Neutrophil (primary cell): ENCODE data around the gene PRLR.

Source experiments
- H3K27ac ChIP-seq: fragments of 200-600 bp; sonication (generic); 2 replicates; pipeline ENCODE4 v1.5.1; 2016; ENCODE audit warnings: mild to moderate bottlenecking, moderate library complexity
- H3K27me3 ChIP-seq: fragments of 200-600 bp; sonication (generic); 2 replicates; pipeline ENCODE4 v1.6.0; 2016; ENCODE audit warnings: mild to moderate bottlenecking
- H3K36me3 ChIP-seq: fragments of 200-600 bp; sonication (generic); 2 replicates; pipeline ENCODE4 v1.5.1; 2017
- H3K4me1 ChIP-seq, 2 experiments: fragments of 200-600 bp in 1 of 2; sonication (generic) in 1 of 2; 1 replicate in 1 of 2; 2 replicates in 1 of 2; pipeline versions ENCODE4 v1.5.1 to v1.6.1; 2013 to 2016; ENCODE audit warnings: low read depth in 1 of 2, low read length in 1 of 2, mild to moderate bottlenecking in 1 of 2, moderate library complexity in 1 of 2; ENCODE audit not compliant: control insufficient read depth in 1 of 2, insufficient read depth in 1 of 2
- H3K4me3 ChIP-seq, 2 experiments: fragments of 200-600 bp in 1 of 2; sonication (generic) in 1 of 2; 1 replicate in 1 of 2; 2 replicates in 1 of 2; pipeline ENCODE4 v1.5.1; 2013 to 2016; ENCODE audit warnings: low read depth in 1 of 2, low read length in 1 of 2, mild to moderate bottlenecking in 1 of 2, moderate library complexity in 1 of 2
- H3K9me3 ChIP-seq: fragments of 200-600 bp; sonication (generic); 2 replicates; pipeline ENCODE4 v1.5.1; 2016
- TF ChIP-seq, protein P1 (sequence below): fragments of 200-600 bp; sonication (generic); IDR thresholded peaks from 2 replicates; pipeline ENCODE4 v1.5.1; 2016; ENCODE audit warnings: antibody characterized with exemption

Gene PRLR

DNA sequence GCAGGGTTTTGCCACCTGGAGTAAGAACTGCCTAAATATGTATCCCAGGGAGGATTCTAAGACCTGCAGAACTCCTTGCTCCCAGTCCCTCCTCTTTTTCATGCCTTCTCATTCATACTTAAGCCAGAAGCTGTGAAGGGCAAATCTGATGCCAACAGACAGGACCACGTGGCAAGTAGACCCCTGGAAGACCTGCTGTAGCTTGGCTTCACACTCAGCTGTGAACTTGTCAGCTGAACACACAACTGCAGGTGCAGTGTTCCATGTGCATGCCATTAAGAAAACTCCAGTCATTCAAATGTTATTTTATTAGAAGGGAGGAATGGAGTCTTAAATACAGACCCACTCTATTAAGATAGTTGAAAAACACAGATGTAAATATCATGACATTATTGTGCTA is 103.3 kb downstream of the PRLR start:
- H3K4me1 ChIP-seq = no peaks in the 10 kb centered on the region
- TF ChIP-seq, protein P1, sequence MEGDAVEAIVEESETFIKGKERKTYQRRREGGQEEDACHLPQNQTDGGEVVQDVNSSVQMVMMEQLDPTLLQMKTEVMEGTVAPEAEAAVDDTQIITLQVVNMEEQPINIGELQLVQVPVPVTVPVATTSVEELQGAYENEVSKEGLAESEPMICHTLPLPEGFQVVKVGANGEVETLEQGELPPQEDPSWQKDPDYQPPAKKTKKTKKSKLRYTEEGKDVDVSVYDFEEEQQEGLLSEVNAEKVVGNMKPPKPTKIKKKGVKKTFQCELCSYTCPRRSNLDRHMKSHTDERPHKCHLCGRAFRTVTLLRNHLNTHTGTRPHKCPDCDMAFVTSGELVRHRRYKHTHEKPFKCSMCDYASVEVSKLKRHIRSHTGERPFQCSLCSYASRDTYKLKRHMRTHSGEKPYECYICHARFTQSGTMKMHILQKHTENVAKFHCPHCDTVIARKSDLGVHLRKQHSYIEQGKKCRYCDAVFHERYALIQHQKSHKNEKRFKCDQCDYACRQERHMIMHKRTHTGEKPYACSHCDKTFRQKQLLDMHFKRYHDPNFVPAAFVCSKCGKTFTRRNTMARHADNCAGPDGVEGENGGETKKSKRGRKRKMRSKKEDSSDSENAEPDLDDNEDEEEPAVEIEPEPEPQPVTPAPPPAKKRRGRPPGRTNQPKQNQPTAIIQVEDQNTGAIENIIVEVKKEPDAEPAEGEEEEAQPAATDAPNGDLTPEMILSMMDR = no peak
- H3K27ac ChIP-seq = no peak overlapping the region
- H3K9me3 ChIP-seq = no peaks in the 10 kb centered on the region
- H3K4me3 ChIP-seq = no peak overlapping the region
- no peaks in the 10 kb centered on the region for H3K27me3 ChIP-seq
- no peaks in the 10 kb centered on the region for H3K36me3 ChIP-seq

DNA sequence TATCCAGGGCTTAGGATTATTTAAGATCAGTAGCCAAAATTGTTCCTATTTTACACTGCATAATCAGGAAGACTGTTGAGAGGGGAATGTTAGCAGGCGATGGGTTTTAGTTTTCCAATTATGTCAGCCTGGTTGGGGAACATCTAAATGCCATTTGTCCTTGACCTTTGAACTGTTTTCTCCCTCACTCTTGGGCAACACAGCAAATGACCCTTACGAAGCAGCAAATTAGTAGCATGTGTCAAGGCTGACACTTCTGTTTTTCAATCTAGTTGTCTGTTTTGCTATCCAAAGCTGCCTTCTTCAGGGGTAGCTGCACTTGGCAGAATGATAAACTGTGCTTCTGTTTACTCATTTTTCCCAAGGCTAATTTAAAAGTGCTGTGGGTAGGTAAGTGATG is 104.5 kb downstream of the PRLR start:
- Histone ChIP-seq H3K9me3 (no peaks in the 10 kb centered on the region), H3K27me3 (no peaks in the 10 kb centered on the region), H3K36me3 (no peaks in the 10 kb centered on the region), H3K4me3 (no peak overlapping the region), H3K27ac (no peak overlapping the region), H3K4me1 (no peaks in the 10 kb centered on the region)
- TF ChIP-seq, protein P1 = no peak

DNA sequence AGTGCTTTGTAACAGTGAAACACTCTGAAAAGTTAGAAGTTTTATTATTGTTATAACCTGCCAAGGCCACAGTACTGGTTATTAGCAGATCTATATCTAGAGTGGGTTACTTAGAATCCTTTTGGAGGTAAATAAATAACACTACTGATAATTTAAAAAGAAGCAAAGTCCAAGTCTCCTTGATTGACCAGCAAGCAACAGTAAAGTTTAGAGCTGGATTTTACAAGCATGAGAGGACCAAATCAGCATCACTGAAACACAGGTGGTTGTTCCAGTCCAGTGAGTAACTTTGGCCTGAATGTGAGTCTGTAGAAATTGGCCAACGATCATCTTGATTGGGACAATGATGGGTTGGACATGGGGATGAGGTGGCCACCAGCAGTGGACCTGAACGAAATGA is 105.4 kb downstream of the PRLR start:
- no peaks in the 10 kb centered on the region for H3K9me3 ChIP-seq
- no peak overlapping the region for H3K27ac ChIP-seq
- no peaks in the 10 kb centered on the region for H3K27me3 ChIP-seq

DNA sequence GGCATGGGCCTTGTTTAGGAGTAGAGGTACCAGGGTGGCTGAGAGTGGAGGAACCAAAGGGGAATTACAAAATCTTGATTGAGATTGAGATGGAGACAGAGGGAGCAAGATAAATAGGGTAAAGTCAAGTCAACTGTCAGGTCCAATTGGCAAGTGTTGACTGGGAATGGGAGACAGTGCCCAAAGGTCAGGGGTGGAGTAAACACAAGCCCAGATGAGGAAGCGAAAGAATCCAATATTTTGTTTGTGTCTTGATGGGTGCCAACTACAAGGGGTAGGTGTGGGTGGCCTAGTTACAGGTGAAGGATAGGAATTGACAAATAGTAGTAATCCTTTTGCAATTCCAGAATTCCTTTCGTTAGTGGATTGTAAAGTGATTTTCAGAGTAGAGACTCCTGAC is 107.5 kb downstream of the PRLR start:
- H3K4me1 ChIP-seq = no peaks in the 10 kb centered on the region
- TF ChIP-seq, protein P1 = no peak
- no peaks in the 10 kb centered on the region for H3K36me3 ChIP-seq
- no peak overlapping the region for H3K27ac ChIP-seq
- H3K9me3 ChIP-seq = no peaks in the 10 kb centered on the region
- H3K4me3 ChIP-seq = no peak overlapping the region
- H3K27me3 ChIP-seq = no peaks in the 10 kb centered on the region

More for the DNA sequence above, 105.4 kb downstream of the PRLR start:
- TF ChIP-seq, protein P1 = no peak
- no peak overlapping the region for H3K4me3 ChIP-seq
- no peaks in the 10 kb centered on the region for H3K4me1 ChIP-seq
- no peaks in the 10 kb centered on the region for H3K36me3 ChIP-seq

DNA sequence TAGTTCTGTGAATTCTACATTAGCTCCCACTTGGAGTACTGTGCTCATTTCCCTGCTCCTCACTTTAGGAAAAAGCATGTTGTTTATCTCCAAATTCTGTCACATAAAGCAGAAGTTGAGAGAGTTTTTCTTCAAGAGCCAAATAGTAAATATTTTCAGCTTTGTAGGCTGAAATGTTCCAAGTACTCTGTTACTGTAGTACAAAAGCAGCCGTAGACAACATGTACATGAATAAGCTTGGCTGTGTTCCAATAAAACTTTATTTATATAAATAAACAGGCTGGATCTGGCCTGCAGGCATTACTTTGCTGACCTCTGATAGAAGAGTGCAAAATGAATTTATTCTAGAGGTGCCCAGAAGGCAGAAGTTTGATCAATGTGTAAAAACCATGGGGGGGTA is 109.6 kb downstream of the PRLR start:
- no peaks in the 10 kb centered on the region for H3K4me1 ChIP-seq
- H3K4me3 ChIP-seq = no peak overlapping the region
- no peaks in the 10 kb centered on the region for H3K27me3 ChIP-seq
- no peak overlapping the region for H3K27ac ChIP-seq
- no peaks in the 10 kb centered on the region for H3K9me3 ChIP-seq
- TF ChIP-seq, protein P1 = no peak
- H3K36me3 ChIP-seq = no peaks in the 10 kb centered on the region

DNA sequence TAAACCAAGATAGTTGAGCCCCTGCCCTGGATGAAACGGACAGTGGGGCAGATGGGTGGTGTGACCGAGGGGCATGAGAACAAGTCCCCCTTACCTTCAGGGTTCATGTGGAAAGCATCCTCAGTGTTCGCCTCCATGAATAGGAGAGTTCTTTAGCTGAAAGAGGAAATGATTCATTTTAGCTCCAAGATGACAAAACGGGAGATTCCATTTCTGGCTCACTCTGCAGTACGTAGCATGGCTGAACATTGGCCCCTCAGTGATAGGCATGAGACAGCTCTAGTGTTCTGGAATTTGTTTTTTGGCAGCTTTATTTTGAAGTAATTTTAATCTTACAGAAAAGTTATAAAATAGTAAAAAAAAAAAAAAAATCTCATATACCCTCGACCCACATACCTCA is 112.3 kb downstream of the PRLR start:
- no peaks in the 10 kb centered on the region for H3K9me3 ChIP-seq
- TF ChIP-seq, protein P1 = no peak
- no peak overlapping the region for H3K27ac ChIP-seq
- H3K4me1 ChIP-seq = no peaks in the 10 kb centered on the region
- no peak overlapping the region for H3K4me3 ChIP-seq
- no peaks in the 10 kb centered on the region for H3K27me3 ChIP-seq
- no peaks in the 10 kb centered on the region for H3K36me3 ChIP-seq
